Stimulated activated CD4-positive, alpha-beta T cell treated with anti-CD3 and anti-CD28 coated beads, Interleukin-12 subunit alpha, Interleukin-12 subunit beta, amount 100 ng/mL, for 24 hours (primary cell): ENCODE results near the gene CTDSPL2.
"Not testable (repeated sequence)": the region's sequence is repeated elsewhere in the genome, so short reads cannot be mapped to it uniquely, and the experiment has no call there.

ENCODE experiments used
- DNase-seq, 2 experiments: peaks; one replicate each; pipeline ENCODE4 v3.0.0-alpha.2; 2020; ENCODE audit warnings: low read depth in 2 of 2

Gene CTDSPL2

DNA sequence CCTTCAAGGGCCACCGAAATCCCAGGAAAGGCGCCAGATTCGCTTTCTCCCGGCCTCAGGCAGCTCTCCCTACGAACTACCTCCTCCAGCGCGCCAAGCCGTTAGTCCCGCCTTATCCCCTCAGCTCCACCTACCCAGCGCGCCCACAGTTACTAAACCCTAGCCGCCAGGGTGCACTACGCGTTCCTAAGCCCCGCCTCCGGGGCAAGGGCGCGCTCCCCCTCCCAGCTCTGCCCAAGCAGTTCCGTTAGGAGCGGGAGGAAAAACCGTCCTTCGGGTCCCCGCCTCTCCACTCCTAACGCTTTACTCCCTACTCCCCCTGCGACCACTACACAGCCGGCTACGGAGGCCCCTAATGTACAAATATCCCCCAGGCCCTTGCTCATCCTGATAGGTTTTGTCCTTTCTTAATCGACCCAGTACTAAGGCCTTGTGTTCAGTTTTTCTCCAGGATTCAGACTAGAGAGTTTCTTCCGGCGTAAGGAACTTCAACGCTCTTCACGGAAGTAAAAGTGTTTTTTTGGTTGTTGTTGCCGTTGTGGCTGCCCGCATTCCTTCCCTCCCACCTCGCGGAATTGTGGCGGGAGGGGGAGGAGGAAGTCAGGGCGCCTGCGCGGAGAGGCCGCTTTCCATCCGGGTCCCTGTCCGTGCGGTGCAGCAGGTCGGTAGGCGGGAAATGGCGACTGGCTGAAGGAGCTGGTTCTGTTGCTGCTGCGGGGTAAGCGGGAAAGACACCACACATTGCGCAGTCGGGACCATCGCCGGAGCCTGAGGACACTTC is at the start of gene CTDSPL2:
CTDSPL2 (plus strand) TSS at position 655 of the 781 bp plus-strand sequence. CDS start 31,386 bp downstream, outside the sequence.
- peak; percentile 86 to 94 for DNase-seq

DNA sequence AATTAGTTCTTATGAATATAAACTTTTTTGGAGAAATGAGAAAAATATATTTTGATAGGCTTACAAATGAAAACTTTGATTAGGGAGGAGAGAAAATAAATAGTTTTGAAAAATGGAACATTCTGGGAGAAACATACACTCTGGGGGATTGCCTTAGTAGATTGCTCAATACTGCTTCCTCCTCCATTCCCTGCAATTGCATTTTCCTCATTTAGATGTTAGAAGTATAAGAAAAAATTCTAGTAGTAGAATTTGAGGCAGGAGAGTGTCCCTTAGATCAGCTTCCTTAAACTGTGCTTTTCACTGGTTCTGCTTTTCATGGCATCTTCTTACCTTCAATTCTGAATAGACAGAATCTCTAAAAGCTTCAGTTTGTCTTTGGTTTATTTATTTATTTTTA is 46.2 kb upstream of the CTDSPL2 start:
- no peak for DNase-seq

DNA sequence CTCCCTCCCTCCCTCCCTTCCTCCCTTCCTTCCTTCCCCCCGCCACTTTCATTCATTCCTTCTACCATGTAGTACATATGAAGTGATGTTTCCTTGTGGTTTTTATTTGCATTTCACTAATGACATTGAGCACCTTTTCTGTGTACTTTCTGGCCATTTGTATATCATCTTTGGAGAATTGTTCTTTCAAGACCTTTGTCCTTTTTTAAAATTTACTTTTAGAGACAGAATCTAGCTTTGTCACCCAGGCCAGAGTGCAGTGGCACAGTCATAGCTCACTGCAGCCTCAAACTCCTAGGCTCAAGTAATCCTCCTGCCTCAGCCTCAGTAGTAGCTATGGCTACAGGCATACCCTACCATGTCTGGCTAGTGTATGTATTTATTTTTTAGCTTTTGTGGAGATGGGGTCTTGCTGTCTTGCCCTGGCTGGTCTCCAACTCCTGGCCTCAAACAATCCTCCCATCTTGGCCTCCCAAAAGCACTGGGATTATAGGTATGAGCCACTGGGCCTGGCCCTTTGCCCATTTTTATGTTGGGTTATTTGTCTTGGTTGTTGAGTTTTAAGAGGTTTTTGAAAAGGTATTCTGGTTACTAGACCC is 42.0 kb upstream of the CTDSPL2 start:
- DNase-seq = no peak

DNA sequence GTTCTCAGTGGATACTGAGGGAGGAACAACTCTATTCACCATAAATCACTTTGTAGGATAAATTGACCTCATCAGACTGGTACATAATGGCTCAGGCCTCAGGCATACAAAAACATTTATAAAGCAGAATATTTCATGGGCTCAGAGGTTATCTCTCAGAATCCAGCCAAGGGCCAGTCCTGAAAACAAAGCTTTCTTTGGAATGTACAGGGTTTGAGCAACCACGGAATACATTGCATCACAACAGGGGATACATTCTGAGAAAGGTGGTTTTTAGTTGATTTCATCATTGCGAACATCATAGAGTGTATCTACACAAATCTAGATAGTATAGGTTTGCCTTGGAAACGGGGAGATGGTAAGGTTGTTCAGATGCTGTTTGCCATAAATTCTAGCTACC is 33.4 kb upstream of the CTDSPL2 start:
- DNase-seq = no peak

GRCh38 chr15:44394562-44394961 is 32.9 kb upstream of the CTDSPL2 start:
- DNase-seq = no peak

DNA sequence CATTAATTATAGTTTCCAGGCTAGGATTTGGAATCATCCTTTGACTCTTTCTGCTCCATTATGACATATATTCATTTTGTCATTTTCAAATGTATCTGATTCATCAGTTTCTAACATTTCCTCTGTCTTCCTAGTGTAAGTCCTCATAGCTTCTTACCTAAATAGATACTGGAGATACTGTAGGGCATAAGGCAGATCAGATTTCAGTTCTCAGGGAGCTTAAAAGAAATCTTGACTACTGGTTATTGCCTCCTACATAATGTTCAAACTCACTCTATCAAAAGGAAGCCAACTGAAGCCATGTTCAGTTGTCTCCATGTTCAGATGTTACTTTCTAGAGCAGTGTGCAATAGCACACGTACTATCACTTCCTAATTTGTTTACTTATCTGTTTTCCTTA is 29.6 kb upstream of the CTDSPL2 start:
- DNase-seq = no peak

DNA sequence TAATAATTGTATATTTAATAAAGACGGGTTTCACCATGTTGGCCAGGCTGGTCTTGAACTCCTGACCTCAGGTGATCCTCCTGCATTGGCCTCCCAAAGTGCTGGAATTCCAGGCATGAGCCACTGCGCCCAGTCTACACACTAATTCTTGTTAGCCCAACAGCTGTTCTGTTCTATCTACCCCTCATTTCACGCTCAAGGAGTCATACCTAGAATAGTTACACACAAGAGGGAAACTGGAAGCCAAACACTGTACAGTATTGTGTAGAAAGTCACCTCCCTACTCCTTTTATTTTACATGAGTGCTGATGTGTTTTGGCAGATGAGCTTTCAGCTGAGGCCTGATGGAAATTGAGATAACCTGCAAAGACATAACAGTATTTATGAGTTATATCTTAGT is 13.4 kb upstream of the CTDSPL2 start:
- DNase-seq = no peak

- no peak for DNase-seq
Observed at GRCh38 chr15:44427756-44428724, 611 bp downstream of the CTDSPL2 start.

GRCh38 chr15:44435893-44436667 is 8.7 kb downstream of the CTDSPL2 start:
- no peak for DNase-seq

DNA sequence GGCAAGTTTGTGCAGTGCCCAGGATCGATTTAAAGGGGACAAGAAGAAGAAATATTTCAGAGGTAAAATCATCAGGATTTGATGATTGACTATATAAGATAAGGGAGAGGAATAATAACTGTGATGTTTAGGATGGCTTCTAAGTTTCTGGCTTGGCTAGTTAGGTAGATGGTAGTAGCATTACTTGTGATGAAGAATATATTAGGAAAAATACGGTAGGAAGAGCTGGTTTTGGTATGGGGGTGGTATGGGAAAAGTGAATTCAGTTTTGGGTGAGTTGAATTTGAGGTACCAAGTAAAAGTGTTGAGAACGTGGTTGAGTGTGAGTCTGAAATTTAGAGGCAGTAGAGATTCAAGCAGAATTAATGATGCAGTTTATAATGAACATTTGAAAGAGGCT is 11.0 kb downstream of the CTDSPL2 start:
- no peak for DNase-seq

DNA sequence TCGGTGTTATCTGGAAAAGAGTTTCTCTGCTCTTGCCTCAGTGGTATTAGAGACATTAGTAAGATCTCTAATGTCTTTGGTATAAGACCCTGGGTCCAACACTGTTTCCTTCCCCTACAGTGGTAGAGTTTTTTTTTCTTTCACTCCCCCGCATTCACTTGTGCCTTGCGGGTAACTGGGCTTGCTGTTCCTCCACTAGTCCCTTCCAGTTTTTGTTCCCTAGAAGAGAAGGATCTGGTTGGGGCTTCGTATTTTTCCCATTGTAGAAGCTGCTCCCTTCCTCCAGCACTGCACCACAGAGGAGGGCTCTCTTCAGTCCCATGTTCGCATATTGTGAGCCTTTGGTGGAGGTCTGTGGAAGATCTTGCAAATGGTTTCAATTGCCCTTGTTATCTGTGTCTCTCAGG is 13.7 kb downstream of the CTDSPL2 start:
- no peak for DNase-seq

DNA sequence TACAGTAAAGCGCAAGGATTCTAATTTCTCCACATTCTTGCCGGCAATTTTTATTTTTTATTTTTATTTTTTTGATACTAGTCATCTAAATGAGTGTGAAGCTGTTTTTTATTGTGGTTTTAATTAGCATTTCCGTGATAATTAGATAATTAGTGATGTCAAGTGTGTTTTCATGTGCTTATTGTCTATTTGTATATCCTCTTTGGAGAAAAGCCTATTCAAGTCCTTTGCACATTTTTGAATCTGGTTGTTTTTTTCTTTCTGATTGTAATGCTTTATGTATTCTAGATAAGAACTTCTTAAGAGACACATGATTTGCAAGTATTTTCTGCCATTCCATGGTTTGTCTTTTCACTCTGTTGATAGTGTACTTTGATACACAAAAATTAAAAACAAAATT is 16.1 kb downstream of the CTDSPL2 start:
- DNase-seq = no peak

DNA sequence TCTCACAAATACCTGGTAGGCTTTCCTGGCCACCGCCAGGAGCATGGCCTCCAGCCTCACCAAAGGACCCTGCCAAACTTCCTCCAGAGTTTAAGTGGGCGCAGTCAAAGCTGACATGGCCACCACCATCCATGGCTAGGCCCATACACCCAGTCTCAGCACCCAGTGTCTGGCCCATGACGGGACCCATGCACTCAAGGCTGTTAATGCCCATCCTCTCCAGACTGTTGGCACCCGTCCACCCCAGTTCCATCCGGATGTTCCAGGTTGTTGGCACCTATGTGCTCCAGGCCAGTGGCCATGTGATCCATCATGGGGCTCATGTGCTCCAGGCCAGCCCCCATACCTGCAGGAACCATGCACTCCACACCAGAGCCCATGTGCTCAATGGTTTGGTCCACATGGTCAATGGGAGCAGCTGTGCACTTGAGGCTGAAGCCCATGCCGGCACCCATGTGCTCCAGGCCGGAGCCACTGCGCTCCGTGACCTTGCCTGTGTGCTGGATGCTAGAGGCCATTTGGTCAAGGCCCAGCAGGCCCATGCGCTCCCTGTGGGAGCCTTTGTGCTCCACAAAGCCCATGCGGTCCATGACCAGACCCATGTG is 20.4 kb downstream of the CTDSPL2 start:
- DNase-seq = no peak

DNA sequence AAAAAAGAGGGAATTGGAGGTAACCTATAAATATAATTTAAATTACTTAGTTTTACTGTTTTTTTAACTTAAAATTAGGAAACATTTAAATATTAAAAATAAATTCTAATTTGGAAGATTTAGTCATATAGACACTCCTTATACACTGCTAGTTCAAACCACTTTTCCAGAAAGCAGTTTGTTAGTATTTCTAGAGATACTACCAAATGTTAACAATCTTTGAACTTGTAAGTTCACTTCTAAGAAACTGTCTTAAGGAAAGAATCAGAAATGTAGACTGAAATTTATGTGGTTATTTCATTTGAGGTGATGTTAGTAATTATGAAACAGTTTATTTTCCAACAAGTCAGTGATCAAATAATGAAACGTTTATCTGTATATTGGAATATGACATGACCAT is 22.7 kb downstream of the CTDSPL2 start:
- no peak for DNase-seq

GRCh38 chr15:44453578-44454283 is 26.3 kb downstream of the CTDSPL2 start:
- not testable (repeated sequence) for DNase-seq

- no peak for DNase-seq
Observed at GRCh38 chr15:44458429-44458828, 31.0 kb downstream of the CTDSPL2 start.

GRCh38 chr15:44468709-44469385 is 41.4 kb downstream of the CTDSPL2 start:
- no peak for DNase-seq

GRCh38 chr15:44471885-44472455 is 44.5 kb downstream of the CTDSPL2 start:
- no peak for DNase-seq

DNA sequence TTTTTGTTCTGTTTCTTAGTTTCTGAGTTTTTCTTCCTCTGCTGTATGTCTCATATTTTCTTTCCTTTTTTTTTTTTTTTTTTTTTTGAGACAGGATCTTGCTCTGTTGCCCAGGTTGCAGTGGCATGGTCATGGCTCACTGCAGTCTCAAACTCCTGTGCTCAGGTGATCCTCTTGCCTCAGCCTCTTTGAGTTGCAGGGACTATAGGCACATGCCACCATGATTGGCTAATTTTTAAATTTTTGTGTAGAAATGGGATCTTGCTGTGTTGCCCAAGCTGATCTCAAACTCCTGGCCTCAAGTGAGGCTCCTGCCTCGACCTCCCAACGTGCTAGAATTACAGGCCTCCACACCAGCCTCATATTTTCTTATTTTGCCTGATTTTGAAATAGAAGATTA is 51.9 kb downstream of the CTDSPL2 start:
- DNase-seq = no peak

GRCh38 chr15:44482090-44482489 is 54.7 kb downstream of the CTDSPL2 start:
- no peak for DNase-seq
